Vagina (tissue), 2 donors: ENCODE measurements around the gene FBXL17. TPM values are rescaled to one million over a fixed set of nuclear protein-coding genes. Genes with fewer than 3 reads are reported as not detected.

Experiments used
- DNase-seq, 2 donors: peaks; one replicate each; pipeline ENCODE4 v3.0.0-alpha.2; 2017; ENCODE audit errors: extremely low spot score in 2 of 2
- H3K27ac ChIP-seq: fragments of 200-600 bp; sonication (generic); one replicate; pipeline ENCODE4 v1.5.1; 2019
- H3K27me3 ChIP-seq: fragments of 200-600 bp; sonication (generic); one replicate; pipeline ENCODE4 v1.5.1; 2019
- H3K36me3 ChIP-seq, 2 donors: fragments of 200-600 bp; sonication (generic); one replicate each; pipeline ENCODE4 v1.5.1; 2017 to 2019
- H3K4me1 ChIP-seq: fragments of 200-600 bp; sonication (generic); one replicate; pipeline ENCODE4 v1.5.1; 2019
- H3K4me3 ChIP-seq, 2 donors: fragments of 200-600 bp; sonication (generic); 1 replicate in 1 of 2; 2 replicates in 1 of 2; pipeline ENCODE4 v1.5.1; 2016 to 2019
- H3K9me3 ChIP-seq: fragments of 200-600 bp; sonication (generic); one replicate; pipeline ENCODE4 v1.5.1; 2019
- POLR2A ChIP-seq, 2 donors: fragments of 450-650 bp; IDR thresholded peaks; one replicate each; pipeline ENCODE4 v1.6.1; 2017; ENCODE audit warnings: antibody characterized with exemption in 2 of 2, mild to moderate bottlenecking in 2 of 2, moderate library complexity in 2 of 2
- POLR2AphosphoS5 ChIP-seq, 2 donors: sonication (generic); formaldehyde crosslinking; IDR thresholded peaks; one replicate each; pipeline ENCODE4 v1.9.0; 2017; ENCODE audit warnings: antibody characterized with exemption in 2 of 2, mild to moderate bottlenecking in 2 of 2, low read depth in 1 of 2; ENCODE audit not compliant: insufficient read depth in 1 of 2
- intact Hi-C: fragments of 100-400 bp; cut with DNase I; formaldehyde crosslinking; loops from one replicate; pipeline ENCODE4 v1.15.1; 2023
- total RNA-seq: library from RNA; depleted of rRNA; stranded (reverse); fragments of >200 nt; gene quantifications from one replicate; pipeline ENCODE4 v1.2.3, GENCODE V29; 2016
- TF ChIP-seq, protein P1 (sequence below), 3 experiments: fragments of 450-650 bp in 2 of 3; fragments of 200-600 bp in 1 of 3; sonication (generic) in 1 of 3; IDR thresholded peaks; one replicate each; pipeline ENCODE4 v1.5.1; 2017 to 2019; ENCODE audit warnings: antibody characterized with exemption in 3 of 3, mild to moderate bottlenecking in 2 of 3, moderate library complexity in 2 of 3

The FBXL17 gene
- total RNA-seq, 1 donor from 2014 or later: 15.0 TPM

DNA sequence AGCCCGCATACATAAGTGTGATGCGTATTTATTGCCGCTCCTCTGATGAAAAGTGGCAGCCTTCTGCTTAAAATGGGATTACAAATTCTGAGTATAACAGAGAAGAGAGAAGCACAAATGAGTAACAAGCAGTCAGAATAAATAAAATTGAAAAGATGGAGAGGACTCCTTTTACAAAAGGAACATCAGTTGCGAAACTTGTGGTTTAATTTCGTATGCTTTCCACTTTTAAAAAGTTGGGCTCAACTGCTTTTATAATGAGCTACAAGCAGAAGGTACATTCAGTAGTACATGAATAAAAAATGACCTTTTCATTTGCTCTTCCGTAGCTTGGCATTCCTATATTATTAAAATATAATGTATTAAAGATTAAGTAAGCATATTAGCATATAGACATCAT, 320.0 kb downstream of the FBXL17 start:
- Histone ChIP-seq H3K9me3 (no peaks in the 10 kb centered on the region), H3K4me1 (no peaks in the 10 kb centered on the region), H3K4me3 (no peak overlapping the region), H3K36me3 (no peaks in the 10 kb centered on the region), H3K27me3 (no peaks in the 10 kb centered on the region), H3K27ac (no peak overlapping the region)
- intact Hi-C loops: no loop called here
- DNase-seq: no peak
- TF ChIP-seq POLR2AphosphoS5 (IDR thresholded peaks at IDR 0.05; ENCODE audit: insufficient read depth in 1 of 2, low read depth in 1 of 2) (no peak), POLR2A (IDR thresholded peaks at IDR 0.05) (no peak)

DNA sequence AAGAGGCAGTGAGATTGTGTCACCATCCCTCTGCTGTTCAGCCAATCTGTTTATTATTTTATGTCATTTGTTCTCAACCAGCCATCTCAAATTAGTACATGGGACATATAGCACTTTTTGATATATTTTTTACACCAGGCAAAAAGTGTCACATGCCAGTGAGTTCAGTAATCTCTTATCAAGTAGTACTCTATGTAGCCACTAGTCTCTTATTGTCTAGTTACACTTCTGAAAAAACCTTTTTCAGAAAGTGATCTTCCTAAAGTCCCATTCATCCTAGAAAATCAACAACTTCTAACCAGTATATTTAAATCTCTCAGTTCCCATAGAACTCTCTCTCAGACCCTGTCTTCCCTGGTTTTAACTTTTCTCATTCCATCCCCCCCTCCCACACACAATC, 321.6 kb downstream of the FBXL17 start:
- Histone ChIP-seq H3K36me3 (no peaks in the 10 kb centered on the region), H3K4me1 (no peaks in the 10 kb centered on the region), H3K27me3 (no peaks in the 10 kb centered on the region), H3K9me3 (no peaks in the 10 kb centered on the region), H3K4me3 (no peak overlapping the region), H3K27ac (no peak overlapping the region)
- DNase-seq: no peak
- TF ChIP-seq, protein P1, sequence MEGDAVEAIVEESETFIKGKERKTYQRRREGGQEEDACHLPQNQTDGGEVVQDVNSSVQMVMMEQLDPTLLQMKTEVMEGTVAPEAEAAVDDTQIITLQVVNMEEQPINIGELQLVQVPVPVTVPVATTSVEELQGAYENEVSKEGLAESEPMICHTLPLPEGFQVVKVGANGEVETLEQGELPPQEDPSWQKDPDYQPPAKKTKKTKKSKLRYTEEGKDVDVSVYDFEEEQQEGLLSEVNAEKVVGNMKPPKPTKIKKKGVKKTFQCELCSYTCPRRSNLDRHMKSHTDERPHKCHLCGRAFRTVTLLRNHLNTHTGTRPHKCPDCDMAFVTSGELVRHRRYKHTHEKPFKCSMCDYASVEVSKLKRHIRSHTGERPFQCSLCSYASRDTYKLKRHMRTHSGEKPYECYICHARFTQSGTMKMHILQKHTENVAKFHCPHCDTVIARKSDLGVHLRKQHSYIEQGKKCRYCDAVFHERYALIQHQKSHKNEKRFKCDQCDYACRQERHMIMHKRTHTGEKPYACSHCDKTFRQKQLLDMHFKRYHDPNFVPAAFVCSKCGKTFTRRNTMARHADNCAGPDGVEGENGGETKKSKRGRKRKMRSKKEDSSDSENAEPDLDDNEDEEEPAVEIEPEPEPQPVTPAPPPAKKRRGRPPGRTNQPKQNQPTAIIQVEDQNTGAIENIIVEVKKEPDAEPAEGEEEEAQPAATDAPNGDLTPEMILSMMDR (IDR thresholded peaks at IDR 0.05): no peak
- TF ChIP-seq POLR2AphosphoS5 (IDR thresholded peaks at IDR 0.05; ENCODE audit: insufficient read depth in 1 of 2, low read depth in 1 of 2) (no peak), POLR2A (IDR thresholded peaks at IDR 0.05) (no peak)
- intact Hi-C loops: no loop called here

DNA sequence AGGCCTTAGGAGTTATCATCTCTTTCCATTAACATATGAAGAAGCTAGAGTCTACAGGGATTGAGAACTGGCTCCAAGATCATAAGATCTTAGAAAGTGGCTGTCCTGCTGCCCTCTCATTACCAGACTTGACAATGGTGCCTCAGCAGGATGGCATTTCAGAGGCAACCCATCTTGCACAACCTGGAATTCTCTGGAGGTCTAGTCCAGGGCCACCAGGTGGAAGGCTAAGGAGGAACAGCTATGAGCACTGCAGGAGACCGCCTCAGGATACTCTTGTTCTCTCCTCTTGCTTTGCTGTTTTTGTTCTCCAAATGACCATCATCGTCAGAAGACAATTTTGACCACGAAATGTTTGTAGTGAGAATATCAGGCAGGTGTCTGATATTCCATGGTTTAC, 322.6 kb downstream of the FBXL17 start:
- no peak for DNase-seq
- Histone ChIP-seq H3K36me3 (no peaks in the 10 kb centered on the region), H3K4me3 (no peak overlapping the region), H3K4me1 (no peaks in the 10 kb centered on the region), H3K27ac (no peak overlapping the region), H3K27me3 (no peaks in the 10 kb centered on the region), H3K9me3 (no peaks in the 10 kb centered on the region)
- TF ChIP-seq POLR2A (IDR thresholded peaks at IDR 0.05) (no peak), POLR2AphosphoS5 (IDR thresholded peaks at IDR 0.05; ENCODE audit: insufficient read depth in 1 of 2, low read depth in 1 of 2) (no peak)
- TF ChIP-seq, protein P1 (IDR thresholded peaks at IDR 0.05): no peak
- intact Hi-C loops: no loop called here

DNA sequence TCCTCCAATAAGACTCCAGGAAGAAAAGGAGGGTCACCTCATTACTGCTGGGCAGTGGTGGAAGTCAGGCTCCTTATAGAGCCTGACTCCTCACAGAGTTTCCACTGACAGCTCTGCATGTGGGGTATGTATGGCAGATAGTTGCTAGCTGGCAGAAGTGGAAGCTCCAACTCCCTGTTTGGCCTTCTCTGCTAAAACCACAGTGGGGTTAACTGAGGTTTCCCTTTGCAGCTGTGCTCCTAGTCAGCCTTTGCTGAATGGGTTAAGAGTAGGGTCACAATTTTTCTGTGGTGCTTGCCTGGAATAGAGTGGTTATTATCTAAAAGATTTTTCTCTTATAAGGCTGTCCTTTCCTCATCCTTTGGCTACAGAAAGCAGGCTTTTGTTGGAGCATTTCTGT, 327.5 kb downstream of the FBXL17 start:
- H3K4me1 ChIP-seq: no peaks in the 10 kb centered on the region
- intact Hi-C loops: no loop called here
- TF ChIP-seq POLR2A (IDR thresholded peaks at IDR 0.05) (no peak), POLR2AphosphoS5 (IDR thresholded peaks at IDR 0.05; ENCODE audit: insufficient read depth in 1 of 2, low read depth in 1 of 2) (no peak)
- TF ChIP-seq, protein P1 (IDR thresholded peaks at IDR 0.05): no peak
- H3K36me3 ChIP-seq: no peaks in the 10 kb centered on the region
- DNase-seq: no peak
- H3K27me3 ChIP-seq: no peaks in the 10 kb centered on the region
- no peaks in the 10 kb centered on the region for H3K9me3 ChIP-seq
- H3K4me3 ChIP-seq: no peak overlapping the region
- H3K27ac ChIP-seq: no peak overlapping the region

DNA sequence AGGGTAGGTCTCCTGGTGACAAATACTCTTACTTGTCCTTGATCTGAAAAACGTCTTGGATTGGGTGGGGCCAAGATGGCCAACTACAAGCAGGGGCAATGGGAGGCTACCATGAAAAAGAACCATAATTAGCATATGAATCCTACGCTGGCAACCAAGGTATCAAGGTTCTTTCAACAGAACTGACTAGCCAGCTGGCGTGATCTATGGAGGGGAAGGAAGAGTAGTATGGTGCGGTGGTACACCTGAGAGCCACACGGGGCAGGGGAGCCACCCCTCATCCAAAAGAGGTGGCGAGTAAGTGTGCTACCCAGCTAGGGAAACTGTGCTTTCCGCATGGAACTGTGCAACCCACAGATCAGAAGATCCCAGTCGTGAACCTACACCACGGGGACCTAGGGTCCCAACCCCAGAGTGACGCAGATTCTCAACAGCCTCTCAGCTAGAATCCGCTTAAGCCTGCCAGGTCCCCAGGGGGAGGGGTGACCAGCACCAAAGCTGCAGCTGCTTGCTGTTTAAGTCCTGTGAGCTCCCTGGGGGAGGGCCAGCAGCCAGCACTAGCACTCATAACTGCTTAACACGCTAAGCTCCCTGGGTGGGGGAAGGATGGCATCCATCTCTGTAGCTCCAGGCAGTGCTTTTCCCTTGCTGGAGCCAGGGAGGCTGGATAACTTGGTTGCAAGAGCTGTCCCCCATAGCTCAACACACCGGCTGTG, 334.8 kb downstream of the FBXL17 start:
- Histone ChIP-seq H3K27me3 (no peaks in the 10 kb centered on the region), H3K36me3 (no peaks in the 10 kb centered on the region), H3K4me3 (no peak overlapping the region), H3K27ac (no peak overlapping the region), H3K9me3 (no peaks in the 10 kb centered on the region), H3K4me1 (no peaks in the 10 kb centered on the region)
- DNase-seq: no peak
- intact Hi-C loops: no loop called here
- no peak for TF ChIP-seq POLR2AphosphoS5 (IDR thresholded peaks at IDR 0.05; ENCODE audit: insufficient read depth in 1 of 2, low read depth in 1 of 2)
- TF ChIP-seq, protein P1 (IDR thresholded peaks at IDR 0.05): no peak
